Kidney glomerular epithelial cell (primary cell): ENCODE results near the gene ARHGAP6.
A peak's percentile ranks its signal among the peaks of the same experiment; 100 is the strongest.

Experiments
- DNase-seq: peaks from one replicate; lab custom pipeline; 2025; lab: John Stamatoyannopoulos, UW

ARHGAP6 gene

DNA sequence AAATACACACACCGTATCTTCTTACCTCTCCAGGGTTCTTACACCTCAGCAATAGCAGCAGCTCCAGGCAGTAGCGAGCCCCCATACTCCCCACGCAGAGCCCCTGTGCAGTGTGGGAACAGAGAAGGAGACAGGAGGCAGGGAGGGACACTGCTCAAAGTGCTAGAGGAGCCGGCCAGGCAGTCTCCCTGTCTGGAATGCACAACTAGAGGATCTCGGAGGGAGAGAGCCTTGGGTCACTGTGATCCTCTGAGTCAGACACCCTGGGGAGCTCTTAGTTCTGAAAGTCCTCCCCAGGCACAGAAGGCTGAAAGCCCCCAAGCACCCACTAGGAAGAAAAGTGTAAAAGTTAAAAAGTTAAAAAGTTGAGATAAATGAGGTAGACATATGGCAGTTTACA, 356.5 kb downstream of the ARHGAP6 start:
- DNase-seq = no peak

DNA sequence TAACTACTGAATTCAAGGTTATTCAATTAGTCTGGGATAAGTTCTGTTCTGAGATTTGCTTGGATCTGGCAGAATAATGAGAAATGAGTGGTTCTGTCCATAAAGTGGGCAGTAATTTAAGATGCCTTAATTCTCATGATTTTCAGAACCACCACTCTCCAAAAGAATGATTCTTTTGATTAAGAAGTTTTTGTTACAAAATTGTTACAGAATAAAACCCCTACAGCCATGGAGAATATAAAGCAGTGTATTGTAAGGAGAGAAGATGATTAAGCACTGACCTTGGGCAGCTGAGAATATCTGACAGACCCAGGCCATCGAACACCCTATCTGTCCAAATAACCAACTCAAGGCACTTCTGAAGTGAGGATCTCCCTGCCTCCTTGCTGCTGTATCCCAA, 360.1 kb downstream of the ARHGAP6 start:
- no peak for DNase-seq

DNA sequence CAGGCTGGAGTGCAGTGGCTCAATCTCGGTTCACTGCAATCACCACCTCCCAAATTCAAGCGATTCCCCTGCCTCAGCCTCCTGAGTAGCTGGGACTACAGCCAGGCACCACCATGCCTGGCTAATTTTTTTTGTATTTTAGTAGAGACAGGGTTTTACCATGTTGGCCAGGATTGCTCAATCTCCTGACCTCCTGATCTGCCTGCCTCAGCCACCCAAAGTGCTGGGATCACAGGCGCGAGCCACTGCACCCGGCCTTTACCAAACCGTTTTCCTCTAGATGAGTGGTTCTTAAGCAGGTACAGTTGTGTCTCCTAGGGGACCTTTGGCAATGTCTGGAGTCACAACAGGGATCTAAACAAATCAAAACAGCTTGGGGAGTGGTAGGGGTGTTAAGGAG, 360.9 kb downstream of the ARHGAP6 start:
- DNase-seq = no peak

DNA sequence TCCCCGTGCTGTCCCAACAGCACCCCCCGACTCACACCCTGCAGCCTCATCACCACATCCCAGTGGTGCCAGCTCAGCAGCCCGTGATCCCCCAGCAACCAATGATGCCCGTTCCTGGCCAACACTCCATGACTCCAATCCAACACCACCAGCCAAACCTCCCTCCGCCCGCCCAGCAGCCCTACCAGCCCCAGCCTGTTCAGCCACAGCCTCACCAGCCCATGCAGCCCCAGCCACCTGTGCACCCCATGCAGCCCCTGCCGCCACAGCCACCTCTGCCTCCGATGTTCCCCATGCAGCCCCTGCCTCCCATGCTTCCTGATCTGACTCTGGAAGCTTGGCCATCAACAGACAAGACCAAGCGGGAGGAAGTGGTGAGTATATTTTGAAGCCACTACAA, 367.1 kb downstream of the ARHGAP6 start:
- no peak for DNase-seq

DNA sequence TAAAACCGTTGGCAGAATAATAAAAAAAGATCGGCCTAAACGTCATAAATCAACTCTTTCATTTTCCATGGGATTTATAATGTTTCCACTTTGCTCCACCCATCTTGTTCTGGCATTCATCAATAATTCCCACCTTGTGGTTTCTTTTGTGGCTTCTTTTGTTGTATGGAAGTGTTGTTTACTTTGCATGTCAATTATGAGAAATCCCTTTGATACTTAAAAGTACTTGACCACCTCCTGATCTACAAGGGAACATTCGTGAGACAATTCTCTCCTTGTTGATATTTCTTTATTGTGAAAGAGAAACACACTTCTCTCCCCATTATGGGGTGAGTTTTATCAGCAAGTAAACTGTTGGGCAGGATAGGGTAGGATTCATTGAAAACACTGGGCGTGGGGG, 369.7 kb downstream of the ARHGAP6 start:
- no peak for DNase-seq

DNA sequence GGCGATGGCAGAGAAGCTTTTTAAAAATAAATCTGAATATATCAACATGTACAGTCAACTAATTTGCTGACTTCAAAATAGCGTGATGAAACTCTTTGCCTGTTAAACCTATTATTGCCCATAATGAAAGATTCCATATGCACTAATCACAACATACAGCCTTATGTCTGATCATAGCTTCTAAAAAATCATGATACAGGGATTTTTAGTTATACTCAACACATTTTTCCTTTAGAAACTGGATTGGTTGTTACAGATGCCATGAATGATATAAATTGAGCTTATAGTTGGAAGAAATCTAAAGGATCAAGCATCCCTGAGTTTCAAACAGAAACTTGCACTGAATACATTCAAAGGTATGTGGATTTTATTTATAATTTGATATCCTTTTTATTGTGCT, 372.6 kb downstream of the ARHGAP6 start, which contains the start of gene AMELX:
AMELX (plus strand) TSS at position 301 of the 400 bp plus-strand sequence. CDS start 1,376 bp downstream, outside the sequence.
- DNase-seq = no peak

DNA sequence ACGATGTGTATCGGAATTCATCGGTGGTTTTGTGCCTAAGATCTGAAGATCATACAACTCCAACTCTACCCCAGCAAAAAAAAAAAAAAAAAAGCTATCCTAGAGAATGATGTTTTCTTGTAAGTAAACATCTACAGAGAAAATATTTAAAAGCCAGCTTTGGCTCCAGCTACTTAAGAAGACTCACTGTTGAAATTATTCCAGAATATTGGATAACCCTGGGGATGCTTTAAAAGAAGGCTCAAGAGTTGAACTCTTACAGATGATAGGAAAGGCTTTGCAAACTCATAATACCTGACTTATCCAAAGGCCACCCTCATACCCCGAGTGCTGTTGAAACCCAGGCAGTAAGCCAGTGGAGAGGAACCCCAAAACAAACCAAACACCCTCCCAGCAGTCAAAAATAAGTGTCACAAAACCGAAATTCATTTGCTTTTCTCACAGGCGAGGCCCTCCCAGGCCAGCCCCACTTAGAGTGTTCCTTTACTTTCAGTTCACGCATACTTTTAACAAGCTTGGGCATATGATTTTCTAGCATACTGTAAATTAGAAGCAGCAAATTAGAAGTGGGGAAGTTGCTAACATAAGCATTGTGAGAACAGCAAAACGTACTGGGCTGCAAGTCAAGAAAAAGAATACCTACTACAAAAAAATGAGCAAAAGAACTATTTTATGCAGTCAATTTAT, 375.2 kb downstream of the ARHGAP6 start:
- DNase-seq = no peak

DNA sequence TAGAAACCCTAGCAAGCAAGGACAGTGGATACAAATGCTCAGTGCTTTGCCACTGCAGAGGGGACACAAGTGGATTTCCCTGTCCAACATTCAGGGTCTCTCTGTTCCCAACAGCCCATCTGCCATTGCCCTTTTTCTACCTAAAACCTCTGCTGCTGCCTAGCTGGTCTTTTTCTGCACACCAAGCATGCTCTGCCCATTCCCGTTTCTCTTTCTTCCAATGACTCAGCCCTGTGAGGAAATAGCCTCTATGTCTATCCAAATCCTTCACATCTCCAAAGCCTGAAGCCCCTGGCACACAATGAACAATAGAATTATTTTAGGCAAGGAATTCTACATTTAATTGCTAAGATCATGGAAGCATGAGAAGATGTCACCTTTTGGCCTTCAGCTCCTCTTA, 378.2 kb downstream of the ARHGAP6 start:
- no peak for DNase-seq

DNA sequence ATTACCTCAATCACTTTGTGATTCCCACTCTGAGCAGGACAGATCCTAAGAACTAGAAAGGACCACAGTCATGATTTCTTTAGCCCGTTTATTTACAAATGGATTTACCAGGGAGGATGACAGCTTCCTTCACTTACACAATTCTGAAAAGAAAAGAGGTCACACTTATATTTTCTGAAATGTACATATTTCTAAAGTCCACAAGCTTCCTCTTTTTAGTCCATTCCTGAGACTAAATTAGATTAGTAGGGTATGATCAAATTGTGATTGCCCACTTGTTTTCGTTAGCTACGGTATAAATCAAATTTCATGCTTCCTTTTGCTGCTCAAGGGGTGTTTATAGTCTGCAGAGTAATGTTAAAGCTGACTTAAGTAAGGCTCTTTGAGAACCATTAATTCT, 380.1 kb downstream of the ARHGAP6 start:
- no peak for DNase-seq

DNA sequence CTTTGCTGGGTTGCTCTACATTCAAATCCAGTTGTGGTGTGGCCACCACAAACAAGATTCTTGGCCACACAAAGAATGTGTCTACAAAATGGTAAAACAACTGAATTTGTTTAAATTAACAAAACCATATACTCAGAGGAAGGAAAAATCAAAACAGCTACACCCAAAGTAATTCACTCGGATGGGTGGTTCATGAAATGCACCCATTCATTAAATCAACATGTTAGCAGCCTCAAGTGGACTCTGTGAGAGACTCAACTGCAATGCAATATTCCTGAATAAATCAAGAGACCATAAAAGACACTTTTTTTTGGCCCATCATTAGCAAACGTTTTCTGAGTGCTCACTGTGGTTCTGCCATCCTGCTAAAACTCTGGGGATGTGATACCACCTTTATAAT, 383.7 kb downstream of the ARHGAP6 start:
- no peak for DNase-seq

DNA sequence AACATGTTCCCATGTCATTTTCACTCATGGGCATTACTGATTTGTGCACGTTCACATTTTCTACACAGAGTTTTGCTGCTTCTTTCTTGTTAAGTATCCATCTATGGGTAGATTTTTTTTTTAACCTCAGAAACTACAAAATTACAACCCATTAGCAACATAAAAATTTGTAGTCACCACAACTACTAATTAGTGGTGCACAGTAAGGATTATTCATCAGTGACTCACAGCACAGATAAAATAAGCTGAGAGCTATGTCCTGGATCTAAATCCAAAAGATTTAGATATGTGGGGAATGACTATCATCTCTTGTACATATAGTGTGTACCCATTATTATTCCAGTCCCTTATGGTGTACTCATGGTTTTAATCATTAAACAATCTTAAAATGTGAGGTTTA, 392.2 kb downstream of the ARHGAP6 start:
- no peak for DNase-seq

DNA sequence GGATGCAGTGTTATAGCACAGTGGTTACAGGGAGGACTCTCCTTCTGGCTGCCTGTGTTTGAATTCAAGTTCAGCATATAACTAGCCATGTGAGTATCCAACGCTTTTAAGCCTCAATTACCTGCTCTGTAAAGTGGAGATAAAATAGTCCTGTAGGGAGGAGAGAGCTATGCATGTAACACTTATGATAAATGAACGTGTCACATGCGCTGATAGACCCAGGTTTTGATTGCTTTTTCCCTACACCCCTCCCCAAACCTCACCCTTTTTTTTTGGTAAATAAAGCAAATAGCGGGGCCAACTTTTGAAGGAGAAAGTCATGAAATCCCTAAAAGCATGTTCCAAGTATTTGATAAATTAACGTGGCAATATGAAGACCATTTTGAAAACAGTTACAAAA, 392.9 kb downstream of the ARHGAP6 start:
- no peak for DNase-seq

DNA sequence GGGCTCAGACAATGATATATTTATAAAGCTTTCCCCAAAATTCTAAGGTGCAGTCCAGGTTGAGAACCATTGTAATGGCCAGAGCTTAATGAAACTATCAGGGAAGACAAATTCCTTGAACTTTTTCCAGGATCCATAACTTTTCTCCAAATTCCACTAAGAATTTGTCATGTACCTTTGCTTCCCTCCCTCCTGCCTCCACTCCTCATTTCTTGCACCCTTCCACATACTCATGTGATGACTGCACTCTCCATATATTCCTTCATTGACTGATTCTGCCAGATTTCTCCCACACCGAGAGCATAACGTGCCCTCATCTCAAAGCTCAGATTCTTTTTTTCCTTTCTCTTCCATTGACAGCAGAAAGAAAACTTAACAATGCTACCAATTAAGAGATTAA, 393.4 kb downstream of the ARHGAP6 start:
- no peak for DNase-seq

DNA sequence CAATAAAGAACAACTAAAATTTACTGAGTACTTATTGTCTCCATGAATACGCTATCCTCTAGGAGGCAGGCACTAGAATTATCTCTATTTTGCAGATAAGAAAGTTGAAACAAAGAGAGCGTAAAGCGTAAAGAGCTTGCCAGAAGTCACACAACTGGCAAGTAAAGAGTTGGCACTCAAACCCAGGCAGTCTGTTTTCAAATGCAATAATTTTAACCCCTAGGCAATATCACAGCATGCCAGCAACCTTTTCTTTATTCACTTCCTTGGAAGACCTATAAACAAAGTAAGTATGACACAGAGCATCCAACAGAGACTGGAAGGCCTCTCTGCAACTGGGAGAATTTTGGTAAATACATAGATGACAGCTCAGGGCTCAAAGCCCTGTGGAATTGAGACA, 395.7 kb downstream of the ARHGAP6 start:
- DNase-seq = no peak

DNA sequence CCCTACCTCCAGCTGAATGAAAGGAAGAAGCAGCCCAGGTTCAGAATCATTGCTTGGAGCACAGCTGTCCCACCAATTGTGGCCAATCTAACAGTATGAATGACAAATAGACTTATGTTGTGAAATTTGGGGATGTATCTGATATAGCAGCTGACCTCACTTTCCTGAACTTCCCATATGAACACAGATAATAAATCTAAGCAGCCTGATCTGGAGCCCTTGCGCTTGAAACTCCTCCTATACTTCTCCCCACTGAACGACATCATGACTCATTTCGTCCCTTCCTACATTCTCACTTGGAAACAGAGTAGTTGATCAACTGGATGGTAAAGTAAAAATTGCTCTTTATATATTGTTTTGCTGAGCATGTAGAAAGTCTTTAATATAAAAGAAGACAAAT, 396.7 kb downstream of the ARHGAP6 start:
- no peak for DNase-seq

DNA sequence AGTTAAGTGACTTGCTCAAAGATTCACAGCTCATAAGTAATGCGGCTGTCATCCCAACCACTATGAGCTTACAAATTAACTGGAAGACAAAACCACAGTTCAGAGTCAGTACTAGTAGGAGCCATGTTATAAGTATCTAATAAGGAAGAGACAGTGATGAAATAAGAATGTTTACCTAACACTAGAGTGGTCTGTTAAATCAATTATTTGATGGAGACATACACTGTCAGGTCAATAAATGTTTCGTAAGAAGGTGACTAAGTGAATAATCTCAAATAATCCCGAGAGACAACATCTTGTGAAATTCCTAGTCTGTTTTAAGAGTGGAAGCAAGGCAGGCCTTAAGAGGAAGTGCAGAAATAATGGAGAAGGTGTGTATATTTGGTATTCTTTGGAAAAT, 398.3 kb downstream of the ARHGAP6 start:
- peak; percentile 4 for DNase-seq

DNA sequence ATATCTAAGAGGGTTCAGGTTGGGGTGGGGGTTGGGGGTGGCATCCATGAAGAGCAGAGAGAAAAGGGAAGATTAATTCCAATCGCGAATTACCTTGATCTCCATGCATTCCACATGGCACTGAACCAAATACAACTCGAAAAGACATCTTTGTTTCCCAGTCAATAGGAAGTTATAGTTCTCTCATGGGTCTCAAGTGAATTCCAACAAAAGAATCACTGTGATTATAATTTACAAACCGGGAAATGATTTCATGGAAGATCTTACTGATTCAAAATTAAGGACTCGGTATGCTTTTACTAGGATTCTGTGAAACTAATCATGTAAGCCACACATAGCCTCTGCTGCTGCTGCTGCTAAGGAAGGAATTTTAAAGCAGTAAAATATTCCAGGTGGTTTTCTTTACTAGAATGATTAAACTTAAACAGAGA, 399.1 kb downstream of the ARHGAP6 start:
- peak; percentile 6 for DNase-seq

DNA sequence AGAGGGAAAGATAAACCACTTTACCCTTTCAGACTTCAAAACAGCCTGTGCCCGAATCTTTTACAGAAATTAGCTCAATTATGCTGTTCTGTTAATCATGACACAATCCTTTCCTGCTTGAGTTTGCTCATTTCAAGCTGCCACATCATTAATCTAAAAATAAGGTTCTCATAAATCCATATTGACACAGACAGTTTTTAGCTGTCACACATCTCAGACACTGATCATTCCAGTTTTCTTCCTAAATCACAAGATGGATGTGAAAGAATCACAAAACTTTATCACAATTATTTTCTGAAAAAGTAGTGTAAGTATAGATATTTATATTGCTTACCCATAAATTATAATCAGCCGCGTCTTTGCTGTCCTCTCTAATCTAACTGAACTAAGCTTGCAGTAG, 400.4 kb downstream of the ARHGAP6 start:
- DNase-seq = no peak

DNA sequence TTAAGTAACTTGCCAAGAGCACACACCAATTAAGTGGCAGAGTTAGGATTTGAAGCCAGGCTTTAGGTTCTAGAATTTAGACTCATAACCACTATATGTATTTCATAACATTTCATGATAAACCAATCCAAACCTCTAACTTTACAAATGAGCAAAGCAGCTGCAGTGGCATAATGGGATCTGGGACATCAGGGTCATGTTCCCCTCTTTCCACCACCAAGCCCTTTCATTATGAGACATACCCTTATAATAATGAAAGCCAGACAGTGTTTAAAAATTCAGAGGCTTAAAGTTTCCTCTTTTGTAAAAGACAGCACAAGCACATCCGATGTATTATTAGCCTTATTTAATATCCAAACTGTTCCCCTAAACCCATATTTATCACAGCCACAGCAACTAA, 400.8 kb downstream of the ARHGAP6 start:
- DNase-seq = no peak

DNA sequence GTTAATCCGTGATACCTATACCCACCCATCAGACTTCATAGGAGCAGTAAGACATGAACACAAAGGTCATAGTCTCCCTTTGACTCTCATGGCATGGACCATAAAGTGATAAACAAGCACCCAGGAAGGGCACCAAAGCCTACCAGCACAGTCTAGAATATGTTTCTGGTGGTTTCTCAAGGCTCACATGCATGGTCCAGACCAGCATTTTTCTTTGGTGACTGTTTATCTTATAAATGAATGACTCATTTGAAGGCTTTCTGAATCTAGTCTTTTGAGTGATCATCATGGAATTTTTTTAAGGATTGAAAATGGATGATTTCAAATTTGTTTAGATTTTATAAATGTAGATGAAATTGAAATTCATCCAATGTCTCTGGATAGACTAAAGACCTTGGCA, 404.5 kb downstream of the ARHGAP6 start:
- no peak for DNase-seq

DNA sequence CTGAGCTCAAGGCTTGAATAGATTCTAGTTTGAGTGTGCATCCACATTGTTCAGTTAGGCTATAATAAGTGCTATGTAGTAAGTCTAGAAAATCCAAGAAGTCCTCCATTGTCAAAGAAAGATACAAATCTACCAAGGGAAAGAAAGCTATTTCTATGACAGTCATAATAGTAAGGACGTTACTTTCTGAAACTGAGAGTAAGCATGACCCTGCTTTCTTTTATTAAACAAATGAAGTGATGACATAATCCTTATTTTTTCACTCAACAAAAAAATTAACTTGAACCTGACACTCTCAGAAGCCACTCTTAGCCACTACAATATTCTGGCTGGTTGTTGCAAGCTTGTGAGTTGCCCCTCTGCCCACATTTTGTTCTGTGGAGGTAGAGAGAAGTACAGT, 406.3 kb downstream of the ARHGAP6 start:
- DNase-seq = no peak

DNA sequence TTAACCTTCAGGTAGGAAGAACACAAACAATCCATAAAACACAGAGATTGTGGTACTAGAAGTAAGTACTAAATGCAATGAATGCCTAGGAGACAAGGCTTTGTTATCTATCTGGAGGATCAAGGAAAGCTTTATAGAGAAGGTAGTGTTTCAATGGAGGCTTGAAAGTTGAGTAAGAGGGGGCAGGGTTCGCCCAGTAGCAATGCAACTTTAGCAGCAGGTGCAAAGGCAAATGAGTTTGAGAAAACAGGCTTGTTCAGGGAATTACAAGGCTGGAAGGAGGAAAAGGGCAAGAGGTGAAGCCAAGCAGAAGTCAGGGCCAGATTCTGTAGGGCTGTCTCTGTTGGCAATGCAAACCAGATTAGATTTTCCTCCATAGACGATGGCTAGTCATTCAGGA, 408.0 kb downstream of the ARHGAP6 start:
- no peak for DNase-seq

DNA sequence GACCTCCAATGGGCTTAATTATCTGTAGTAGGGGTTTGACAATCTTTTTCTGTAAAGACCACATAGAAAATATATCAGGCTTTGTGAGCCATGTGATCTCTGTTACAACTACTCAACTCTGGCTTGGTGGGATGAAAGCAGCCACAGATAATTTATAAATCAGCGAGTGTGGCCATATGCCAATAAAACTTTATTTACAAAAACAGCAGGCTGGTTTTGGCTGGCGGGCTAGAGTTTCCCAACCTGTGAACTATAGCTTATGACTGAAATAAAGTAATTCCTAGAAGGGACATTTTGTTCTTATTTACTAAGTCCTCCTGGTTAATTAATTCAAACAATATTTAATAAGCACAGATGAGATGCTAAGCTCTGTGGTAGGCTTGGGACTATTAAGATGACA, 408.4 kb downstream of the ARHGAP6 start:
- no peak for DNase-seq

DNA sequence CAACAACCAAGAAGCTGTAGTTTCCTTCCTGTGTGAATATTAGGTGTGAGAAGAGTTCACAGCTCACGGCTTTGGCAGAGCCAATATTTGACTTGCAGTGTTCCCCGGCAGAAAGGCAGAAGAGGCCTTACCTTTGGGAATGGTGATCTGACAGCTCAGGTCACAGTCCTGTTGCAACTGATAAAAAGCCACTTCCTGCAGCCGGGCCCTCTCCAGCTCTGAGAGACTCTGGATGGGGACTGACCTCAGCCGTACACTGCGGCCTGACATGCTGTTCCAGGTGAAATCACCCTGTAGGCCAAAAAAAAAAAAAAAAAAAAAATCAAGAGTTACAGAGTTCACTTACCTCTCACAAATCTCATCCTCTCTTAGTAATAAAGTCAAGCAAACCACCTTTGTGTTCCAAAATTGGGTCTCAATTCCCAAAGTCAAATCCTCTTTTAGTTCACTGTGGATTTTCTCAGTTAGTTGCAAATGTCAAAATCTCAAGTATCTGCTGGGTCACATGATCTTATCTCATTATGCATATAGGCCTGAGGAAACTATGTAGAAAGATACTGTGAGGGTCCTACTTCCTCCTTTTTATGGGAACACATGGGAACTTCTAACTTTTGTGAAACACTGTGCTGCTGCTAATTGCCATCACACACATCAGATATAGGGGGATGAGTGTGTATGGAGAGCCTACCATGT, 411.2 kb downstream of the ARHGAP6 start:
- DNase-seq = no peak
